Thyroid gland (tissue), 4 donors: ENCODE data around the gene SAE1.
A peak's percentile ranks its signal among the peaks of the same experiment; 100 is the strongest.

Experiments
- CTCF ChIP-seq, 6 experiments: fragments of 200-600 bp in 3 of 6; fragments of 450-650 bp in 3 of 6; sonication (generic) in 3 of 6; IDR thresholded peaks; one replicate each; pipeline ENCODE4 v1.5.1; 2016 to 2019; ENCODE audit warnings: antibody characterized with exemption in 6 of 6, mild to moderate bottlenecking in 2 of 6, inconsistent platforms in 1 of 6, moderate library complexity in 1 of 6
- POLR2A ChIP-seq, 2 donors: fragments of 450-650 bp; IDR thresholded peaks; one replicate each; pipeline ENCODE4 v1.6.1; 2017; ENCODE audit warnings: antibody characterized with exemption in 2 of 2, mild to moderate bottlenecking in 2 of 2, moderate library complexity in 1 of 2

GRCh38 chr19:47247308-47247990, 116.8 kb downstream of the SAE1 start:
- TF ChIP-seq CTCF (IDR thresholded peaks at IDR 0.05) (peak; percentile 73 to 92 (median 90)), POLR2A (IDR thresholded peaks at IDR 0.05) (no peak)
